Inflammatory macrophage treated with lipopolysaccharide for 1 hour (primary cell): ENCODE results near the gene MRM1.

Experiments
- DNase-seq, 2 donors: peaks; one replicate each; pipeline ENCODE4 v3.0.0-alpha.2; 2020 to 2022

MRM1 gene

GRCh38 chr17:36601303-36602029 is at the start of gene MRM1:
TSS of gene MRM1 (plus strand) at chr17:36601583. CDS start at chr17:36601811, 228 bp downstream.
- DNase-seq = peak; percentile 82 to 94

GRCh38 chr17:36553459-36553858 is 47.9 kb upstream of the MRM1 start:
- DNase-seq = no peak

GRCh38 chr17:36566081-36566480 is 35.3 kb upstream of the MRM1 start:
- DNase-seq = no peak

- no peak for DNase-seq
These were observed 26.4 kb upstream of the MRM1 start for GRCh38 chr17:36575028-36575427.

- no peak for DNase-seq
These were observed 24.6 kb upstream of the MRM1 start for GRCh38 chr17:36576793-36577192.

GRCh38 chr17:36578671-36579070 is 22.7 kb upstream of the MRM1 start:
- DNase-seq = no peak

GRCh38 chr17:36583787-36584186 is 17.6 kb upstream of the MRM1 start:
- DNase-seq = no peak

- no peak for DNase-seq
These were observed 15.2 kb upstream of the MRM1 start for GRCh38 chr17:36586138-36586537.

- DNase-seq = peak in 1 of 2 donors; percentile 2
These were observed 11.3 kb upstream of the MRM1 start for GRCh38 chr17:36590082-36590481.

- DNase-seq = peak; percentile 61 to 81
These were observed 9.7 kb upstream of the MRM1 start, which contains the start of gene DHRS11 for GRCh38 chr17:36591434-36592315. TSS of gene DHRS11 (plus strand) at chr17:36591879. CDS start at chr17:36592010, 131 bp downstream.

- peak in 1 of 2 donors; percentile 10 for DNase-seq
These were observed 9.1 kb upstream of the MRM1 start for GRCh38 chr17:36592316-36592715.

- DNase-seq = peak in 1 of 2 donors; percentile 49
These were observed 8.6 kb upstream of the MRM1 start for GRCh38 chr17:36592716-36593321.

- peak; percentile 52 to 69 for DNase-seq
These were observed 7.6 kb upstream of the MRM1 start for GRCh38 chr17:36593656-36594316.

- DNase-seq = no peak
These were observed 6.6 kb upstream of the MRM1 start for GRCh38 chr17:36594626-36595401.

- DNase-seq = no peak
These were observed 4.2 kb upstream of the MRM1 start for GRCh38 chr17:36597226-36597625.

GRCh38 chr17:36597866-36598777 is 3.3 kb upstream of the MRM1 start:
- DNase-seq = no peak

GRCh38 chr17:36598951-36599401 is 2.4 kb upstream of the MRM1 start:
- DNase-seq = no peak

- no peak for DNase-seq
These were observed 1.7 kb upstream of the MRM1 start for GRCh38 chr17:36599546-36600250.

GRCh38 chr17:36600465-36600864 is 918 bp upstream of the MRM1 start:
- DNase-seq = no peak

- no peak for DNase-seq
These were observed 464 bp upstream of the MRM1 start for GRCh38 chr17:36600936-36601302.
